KMS-11 (cell line): ENCODE results near the gene PBX2.
"Not testable (repeated sequence)": the region's sequence is repeated elsewhere in the genome, so short reads cannot be mapped to it uniquely, and the experiment has no call there.

ENCODE experiments used
- H2AFZ ChIP-seq: fragments of 200-600 bp; sonication (generic); 2 replicates; pipeline ENCODE4 v1.6.1; 2016; ENCODE audit warnings: antibody characterized with exemption, mixed run types, low read depth
- H3K27ac ChIP-seq: fragments of 200-600 bp; sonication (generic); 2 replicates; pipeline ENCODE4 v1.6.1; 2016; ENCODE audit warnings: mild to moderate bottlenecking, mixed run types
- H3K27me3 ChIP-seq: fragments of 200-600 bp; sonication (generic); 2 replicates; pipeline ENCODE4 v1.6.1; 2017; ENCODE audit warnings: mild to moderate bottlenecking, low read depth, mixed run types, moderate library complexity; ENCODE audit not compliant: insufficient read depth
- H3K36me3 ChIP-seq: fragments of 200-600 bp; sonication (generic); 2 replicates; pipeline ENCODE4 v1.6.1; 2017; ENCODE audit warnings: mild to moderate bottlenecking, mixed run types; ENCODE audit not compliant: insufficient read depth
- H3K4me1 ChIP-seq: fragments of 200-600 bp; sonication (generic); 2 replicates; pipeline ENCODE4 v1.6.1; 2016; ENCODE audit warnings: mild to moderate bottlenecking, low read depth, mixed run types; ENCODE audit not compliant: poor library complexity, severe bottlenecking
- H3K4me2 ChIP-seq: fragments of 200-600 bp; sonication (generic); 2 replicates; pipeline ENCODE4 v1.7.0; 2016; ENCODE audit warnings: mild to moderate bottlenecking, mixed run types
- H3K4me3 ChIP-seq: fragments of 200-600 bp; sonication (generic); IDR thresholded peaks from 2 replicates; pipeline ENCODE4 v1.6.1; 2017; ENCODE audit warnings: low read depth, low read length, mixed read lengths; ENCODE audit not compliant: insufficient read depth
- H3K79me2 ChIP-seq: fragments of 200-600 bp; sonication (generic); 2 replicates; pipeline ENCODE4 v1.6.1; 2016; ENCODE audit warnings: low read depth, mixed run types; ENCODE audit not compliant: insufficient read depth
- H3K9ac ChIP-seq: fragments of 200-600 bp; sonication (generic); 2 replicates; pipeline ENCODE4 v1.6.1; 2016; ENCODE audit warnings: mild to moderate bottlenecking, mixed run types
- H4K20me1 ChIP-seq: fragments of 200-600 bp; sonication (generic); 2 replicates; pipeline ENCODE4 v1.6.1; 2016; ENCODE audit warnings: mild to moderate bottlenecking, mixed run types; ENCODE audit not compliant: insufficient read depth
- CTCF ChIP-seq: fragments of 200-600 bp; sonication (generic); conservative IDR thresholded peaks from 2 replicates; pipeline ENCODE4 v1.6.1; 2017; ENCODE audit warnings: low read depth, mild to moderate bottlenecking, antibody characterized with exemption, low read length, moderate library complexity, mixed read lengths

Gene PBX2

GRCh38 chr6:32146287-32146686 is 43.7 kb downstream of the PBX2 start:
- Histone ChIP-seq H3K4me3 (no peak overlapping the region), H3K9ac (no peak overlapping the region), H4K20me1 (no peaks in the 10 kb centered on the region), H3K4me1 (no peaks in the 10 kb centered on the region), H3K36me3 (no peaks in the 10 kb centered on the region), H3K27ac (no peak overlapping the region), H3K4me2 (no peak overlapping the region), H2AFZ (no peak overlapping the region), H3K79me2 (no peaks in the 10 kb centered on the region), H3K27me3 (no peaks in the 10 kb centered on the region)
- TF ChIP-seq CTCF, result no peak

GRCh38 chr6:32144238-32144637 is 45.8 kb downstream of the PBX2 start:
- H3K4me2 ChIP-seq, H3K27me3 ChIP-seq, H2AFZ ChIP-seq: not testable (repeated sequence)

GRCh38 chr6:32140420-32141046 is 49.5 kb downstream of the PBX2 start:
- Histone ChIP-seq H2AFZ (no peak overlapping the region), H3K4me2 (no peak overlapping the region), H3K36me3 (no peaks in the 10 kb centered on the region), H4K20me1 (no peaks in the 10 kb centered on the region), H3K27ac (no peak overlapping the region), H3K4me3 (no peak overlapping the region), H3K9ac (no peak overlapping the region), H3K4me1 (no peaks in the 10 kb centered on the region), H3K27me3 (no peaks in the 10 kb centered on the region), H3K79me2 (no peaks in the 10 kb centered on the region)
- TF ChIP-seq CTCF, result no peak

More at GRCh38 chr6:32144238-32144637, 45.8 kb downstream of the PBX2 start:
- not testable (repeated sequence) for H3K27ac ChIP-seq, H3K4me3 ChIP-seq, H3K4me1 ChIP-seq, H4K20me1 ChIP-seq, H3K36me3 ChIP-seq, H3K9ac ChIP-seq, H3K79me2 ChIP-seq

- Histone ChIP-seq H3K79me2 (no peaks in the 10 kb centered on the region), H3K36me3 (no peaks in the 10 kb centered on the region), H2AFZ (no peak overlapping the region), H3K4me1 (no peaks in the 10 kb centered on the region), H3K9ac (no peak overlapping the region), H3K27me3 (no peaks in the 10 kb centered on the region), H3K4me2 (no peak overlapping the region), H4K20me1 (no peaks in the 10 kb centered on the region), H3K27ac (no peak overlapping the region), H3K4me3 (no peak overlapping the region)
- TF ChIP-seq CTCF, result no peak
These were observed 50.4 kb downstream of the PBX2 start for GRCh38 chr6:32139590-32139989.

GRCh38 chr6:32137454-32137853 is 52.5 kb downstream of the PBX2 start:
- Histone ChIP-seq H3K4me1 (no peaks in the 10 kb centered on the region), H3K27me3 (no peaks in the 10 kb centered on the region), H4K20me1 (no peaks in the 10 kb centered on the region), H3K4me2 (no peak overlapping the region), H3K36me3 (no peaks in the 10 kb centered on the region), H3K27ac (no peak overlapping the region), H3K4me3 (no peak overlapping the region), H3K9ac (no peak overlapping the region), H3K79me2 (no peaks in the 10 kb centered on the region), H2AFZ (no peak overlapping the region)
- TF ChIP-seq CTCF, result no peak
